Fibroblast of the aortic adventitia (primary cell): ENCODE results near the gene TFCP2. TPM values are rescaled to one million over a fixed set of nuclear protein-coding genes. Genes with fewer than 3 reads are reported as not detected.
"Not testable (repeated sequence)": the region's sequence is repeated elsewhere in the genome, so short reads cannot be mapped to it uniquely, and the experiment has no call there.

Experiments used
- DNase-seq: peaks from one replicate; pipeline ENCODE4 v3.0.0-alpha.2; 2010; ENCODE audit warnings: low read depth
- H3K4me3 ChIP-seq: 2 replicates; pipeline ENCODE4 v1.5.1; 2011; ENCODE audit warnings: low read depth, mild to moderate bottlenecking, control low read depth, low read length, moderate library complexity
- total RNA-seq: library from RNA; depleted of rRNA; stranded (reverse); fragments of >200 nt; gene quantifications from 2 replicates; pipeline ENCODE4 v1.2.3, GENCODE V29; 2012; ENCODE audit warnings: low replicate concordance
- TF ChIP-seq, protein P1 (sequence below): IDR thresholded peaks from 2 replicates; pipeline ENCODE4 v1.5.1; 2011; ENCODE audit warnings: mild to moderate bottlenecking, low read length, control low read depth, inconsistent platforms; ENCODE audit not compliant: insufficient read depth

The TFCP2 gene
- total RNA-seq, result 10.8 and 12.8 TPM in 2 replicates

GRCh38 chr12:51172515-51173431 is at the start of gene TFCP2:
Gene TFCP2, minus strand, starts transcription at chr12:51173135. Its CDS starts 713 bp downstream, at chr12:51172422.
- peak; percentile 96 for DNase-seq
- TF ChIP-seq, protein P1, sequence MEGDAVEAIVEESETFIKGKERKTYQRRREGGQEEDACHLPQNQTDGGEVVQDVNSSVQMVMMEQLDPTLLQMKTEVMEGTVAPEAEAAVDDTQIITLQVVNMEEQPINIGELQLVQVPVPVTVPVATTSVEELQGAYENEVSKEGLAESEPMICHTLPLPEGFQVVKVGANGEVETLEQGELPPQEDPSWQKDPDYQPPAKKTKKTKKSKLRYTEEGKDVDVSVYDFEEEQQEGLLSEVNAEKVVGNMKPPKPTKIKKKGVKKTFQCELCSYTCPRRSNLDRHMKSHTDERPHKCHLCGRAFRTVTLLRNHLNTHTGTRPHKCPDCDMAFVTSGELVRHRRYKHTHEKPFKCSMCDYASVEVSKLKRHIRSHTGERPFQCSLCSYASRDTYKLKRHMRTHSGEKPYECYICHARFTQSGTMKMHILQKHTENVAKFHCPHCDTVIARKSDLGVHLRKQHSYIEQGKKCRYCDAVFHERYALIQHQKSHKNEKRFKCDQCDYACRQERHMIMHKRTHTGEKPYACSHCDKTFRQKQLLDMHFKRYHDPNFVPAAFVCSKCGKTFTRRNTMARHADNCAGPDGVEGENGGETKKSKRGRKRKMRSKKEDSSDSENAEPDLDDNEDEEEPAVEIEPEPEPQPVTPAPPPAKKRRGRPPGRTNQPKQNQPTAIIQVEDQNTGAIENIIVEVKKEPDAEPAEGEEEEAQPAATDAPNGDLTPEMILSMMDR, result no peak
- peak within 1 kb of the TSS; percentile 97 for H3K4me3 ChIP-seq

DNA sequence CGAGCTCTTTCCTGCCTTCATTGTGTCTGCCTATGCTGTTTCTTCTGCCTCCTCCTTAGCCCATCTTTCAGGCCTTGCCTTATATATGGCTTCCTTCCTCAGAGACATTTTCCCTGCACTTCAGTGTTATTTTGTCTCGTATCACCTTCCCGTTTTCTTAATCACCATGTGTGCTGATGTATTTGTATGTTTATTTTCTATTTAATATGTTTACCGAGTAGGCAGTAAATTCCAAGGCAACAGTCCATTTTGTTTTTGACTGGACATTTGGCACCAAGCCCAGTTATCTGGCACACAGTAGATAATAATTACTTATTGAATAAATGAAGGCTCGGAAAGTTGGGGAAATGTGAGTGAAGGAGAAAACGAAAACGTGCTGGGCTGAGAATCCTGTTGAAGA is 49.5 kb upstream of the TFCP2 start:
- no peak for DNase-seq
- no peak overlapping the region for H3K4me3 ChIP-seq
- TF ChIP-seq, protein P1, result no peak

DNA sequence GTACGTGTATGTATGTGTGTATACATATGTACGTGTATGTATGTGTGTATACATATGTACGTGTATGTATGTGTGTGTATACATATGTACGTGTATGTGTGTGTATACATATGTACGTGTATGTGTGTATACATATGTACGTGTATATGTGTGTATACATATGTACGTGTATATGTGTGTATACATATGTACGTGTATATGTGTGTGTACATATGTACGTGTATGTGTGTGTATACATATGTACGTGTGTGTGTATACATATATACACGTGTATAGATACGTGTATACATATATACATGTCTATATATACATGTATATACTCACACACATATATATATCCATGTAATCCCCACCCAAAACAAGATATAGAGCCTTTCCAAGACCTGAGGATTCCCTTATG is 46.9 kb upstream of the TFCP2 start:
- not testable (repeated sequence) for DNase-seq, H3K4me3 ChIP-seq

GRCh38 chr12:51219322-51219721 is 46.4 kb upstream of the TFCP2 start:
- TF ChIP-seq, protein P1, result no peak
- no peak overlapping the region for H3K4me3 ChIP-seq
- DNase-seq, result no peak

GRCh38 chr12:51218607-51219161 is 45.7 kb upstream of the TFCP2 start:
- no peak for DNase-seq
- TF ChIP-seq, protein P1, result no peak
- peak overlapping the region; percentile 78 for H3K4me3 ChIP-seq

GRCh38 chr12:51217968-51218606 is 45.2 kb upstream of the TFCP2 start, which contains the start of gene POU6F1:
Gene POU6F1, minus strand, starts transcription at chr12:51218062. Its CDS starts 11,226 bp downstream, at chr12:51206836.
- peak; percentile 73 for DNase-seq
- TF ChIP-seq, protein P1, result peak; percentile 76
- peak within 1 kb of the TSS; percentile 78 for H3K4me3 ChIP-seq
